ENCODE measurements around the gene CACNA2D3. TPM values are rescaled to one million over a fixed set of nuclear protein-coding genes. Genes with fewer than 3 reads are reported as not detected.

The CACNA2D3 gene
- total RNA-seq, 4 donors from 2014 or later, result 0.27 to 1.5 (median 0.79) TPM

DNA sequence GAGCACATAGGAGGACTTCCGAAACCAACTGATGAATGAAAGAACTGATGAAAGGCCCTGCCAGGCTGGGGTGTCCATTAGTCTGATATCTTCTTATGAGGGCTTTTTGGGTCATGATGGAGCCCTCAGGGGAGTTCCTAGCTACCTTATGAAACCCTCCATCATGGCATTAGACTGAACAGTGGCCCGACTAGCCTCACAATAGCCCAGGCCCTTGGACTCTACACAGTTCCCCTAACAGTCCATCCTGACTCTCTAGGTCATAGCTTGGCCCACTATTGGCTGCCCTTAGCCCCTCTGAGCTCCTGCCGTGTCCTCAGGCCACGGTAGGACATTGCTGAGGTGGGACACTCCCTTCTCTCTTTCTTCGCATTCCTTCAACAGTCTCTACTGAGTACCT is 365.9 kb downstream of the CACNA2D3 start:
- no peak for TF ChIP-seq CTCF (IDR thresholded peaks at IDR 0.05)
- no peak for TF ChIP-seq POLR2A (IDR thresholded peaks at IDR 0.05)
- intact Hi-C loops (cut with DNase I; ENCODE audit: low total_unique reads), result no loop called here
- WGBS, 2 donors, result 90 to 91% methylated on average over 5 of the region's 5 CpGs
- H3K4me3 ChIP-seq (ENCODE audit: low read depth, poor library complexity, severe bottlenecking), result no peak overlapping the region
- DNase-seq (ENCODE audit: low spot score in 2 of 2), result no peak

DNA sequence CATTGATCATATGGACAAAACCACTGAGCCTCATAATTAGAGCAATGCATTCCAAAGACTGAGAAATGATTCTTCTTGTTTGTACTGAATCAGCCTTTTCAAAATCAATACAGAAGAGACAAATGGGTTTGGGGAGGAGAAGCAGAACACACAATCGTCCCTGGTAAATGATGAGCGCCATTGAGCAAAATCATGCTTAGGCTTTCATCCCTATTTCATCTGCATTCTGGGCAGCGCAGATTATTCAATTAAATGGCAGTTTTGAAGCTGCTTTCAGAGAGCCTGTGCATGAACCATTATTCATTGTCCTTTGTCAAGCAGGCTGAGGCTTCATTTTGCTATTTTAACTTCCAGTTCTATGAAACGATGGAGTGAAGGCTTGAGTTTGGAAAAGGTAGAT is 371.9 kb downstream of the CACNA2D3 start:
- TF ChIP-seq CTCF (IDR thresholded peaks at IDR 0.05) (no peak), POLR2A (IDR thresholded peaks at IDR 0.05) (no peak)
- no peak overlapping the region for H3K4me3 ChIP-seq (ENCODE audit: low read depth, poor library complexity, severe bottlenecking)
- 90 to 91% methylated on average over 4 of the region's 4 CpGs for WGBS, 2 donors
- intact Hi-C loops (cut with DNase I; ENCODE audit: low total_unique reads), result no loop called here
- no peak for DNase-seq (ENCODE audit: low spot score in 2 of 2)

- WGBS, 2 donors, result 90% methylated on average over 3 of the region's 3 CpGs
- TF ChIP-seq CTCF (IDR thresholded peaks at IDR 0.05) (no peak), POLR2A (IDR thresholded peaks at IDR 0.05) (no peak)
- intact Hi-C loops (cut with DNase I; ENCODE audit: low total_unique reads), result no loop called here
- DNase-seq (ENCODE audit: low spot score in 2 of 2), result no peak
- H3K4me3 ChIP-seq (ENCODE audit: low read depth, poor library complexity, severe bottlenecking), result no peak overlapping the region
Observed at GRCh38 chr3:54506603-54507002, 384.3 kb downstream of the CACNA2D3 start.

- H3K4me3 ChIP-seq (ENCODE audit: low read depth, poor library complexity, severe bottlenecking), result no peak overlapping the region
- no peak for TF ChIP-seq POLR2A (IDR thresholded peaks at IDR 0.05)
- TF ChIP-seq CTCF (IDR thresholded peaks at IDR 0.05), result no peak
- DNase-seq (ENCODE audit: low spot score in 2 of 2), result no peak
- WGBS, 2 donors, result 80 to 93% methylated on average over 1 of the region's 1 CpG
- intact Hi-C loops (cut with DNase I; ENCODE audit: low total_unique reads), result no loop called here
Observed at GRCh38 chr3:54507876-54508460, 385.6 kb downstream of the CACNA2D3 start.

- no peak for DNase-seq (ENCODE audit: low spot score in 2 of 2)
- TF ChIP-seq CTCF (IDR thresholded peaks at IDR 0.05) (no peak), POLR2A (IDR thresholded peaks at IDR 0.05) (no peak)
- no peak overlapping the region for H3K4me3 ChIP-seq (ENCODE audit: low read depth, poor library complexity, severe bottlenecking)
- WGBS, 2 donors, result 88 to 93% methylated on average over 2 of the region's 2 CpGs
- intact Hi-C loops (cut with DNase I; ENCODE audit: low total_unique reads), result no loop called here
Observed at GRCh38 chr3:54510506-54510905, 388.2 kb downstream of the CACNA2D3 start.

DNA sequence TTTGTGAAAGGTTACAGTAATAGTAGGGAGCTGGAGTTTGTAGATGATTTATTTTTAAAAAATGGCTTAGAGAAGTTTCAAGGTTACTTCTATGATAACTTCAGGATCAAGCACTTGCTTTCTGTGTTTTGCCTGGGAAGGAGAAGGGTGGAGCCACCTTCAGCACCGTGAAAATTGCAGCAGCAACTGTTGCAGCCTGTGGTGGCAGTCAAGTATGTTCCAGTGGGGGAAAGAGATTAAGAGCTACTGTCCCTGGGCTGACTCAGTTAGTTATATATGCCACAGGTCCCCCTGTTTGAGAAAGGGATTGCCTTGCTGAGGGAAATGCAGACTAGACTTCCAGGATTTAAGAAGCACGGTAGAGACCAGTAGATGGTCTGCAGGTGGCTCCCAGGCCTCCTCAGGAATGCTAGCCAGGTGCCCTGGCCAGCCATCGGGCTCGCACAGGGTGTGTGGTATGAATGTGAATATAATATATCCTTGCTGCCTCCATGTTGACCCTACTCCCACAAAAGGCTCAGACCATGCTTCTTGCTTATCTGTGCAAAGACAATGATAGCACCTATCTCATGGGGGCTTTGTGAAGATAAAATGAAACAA is 389.5 kb downstream of the CACNA2D3 start:
- TF ChIP-seq POLR2A (IDR thresholded peaks at IDR 0.05), result no peak
- no peak for TF ChIP-seq CTCF (IDR thresholded peaks at IDR 0.05)
- DNase-seq (ENCODE audit: low spot score in 2 of 2), result no peak
- no peak overlapping the region for H3K4me3 ChIP-seq (ENCODE audit: low read depth, poor library complexity, severe bottlenecking)
- intact Hi-C loops (cut with DNase I; ENCODE audit: low total_unique reads), result no loop called here
- 75 to 78% methylated on average over 4 of the region's 4 CpGs for WGBS, 2 donors

Data from lower leg skin (tissue), 4 donors.